Stomach (tissue), 4 donors: Measurements from ENCODE around the gene COX18.

Source experiments
- CTCF ChIP-seq, 7 experiments: fragments of 450-650 bp in 4 of 7; fragments of 200-600 bp in 3 of 7; sonication (generic) in 3 of 7; IDR thresholded peaks; one replicate each; pipeline ENCODE4 v1.5.1; 2016 to 2019; ENCODE audit warnings: antibody characterized with exemption in 7 of 7, control low read depth in 2 of 7, mild to moderate bottlenecking in 1 of 7
- POLR2AphosphoS5 ChIP-seq, 3 donors: sonication (generic); formaldehyde crosslinking; IDR thresholded peaks; one replicate each; pipeline ENCODE4 v1.6.1; 2016; ENCODE audit warnings: antibody characterized with exemption in 3 of 3

- TF ChIP-seq CTCF (IDR thresholded peaks at IDR 0.05), result no peak
- TF ChIP-seq POLR2AphosphoS5 (IDR thresholded peaks at IDR 0.05), result no peak
Measured at GRCh38 chr4:73010789-73011628, 58.5 kb downstream of the COX18 start.
